ENCODE measurements around the gene CD209.

DNA sequence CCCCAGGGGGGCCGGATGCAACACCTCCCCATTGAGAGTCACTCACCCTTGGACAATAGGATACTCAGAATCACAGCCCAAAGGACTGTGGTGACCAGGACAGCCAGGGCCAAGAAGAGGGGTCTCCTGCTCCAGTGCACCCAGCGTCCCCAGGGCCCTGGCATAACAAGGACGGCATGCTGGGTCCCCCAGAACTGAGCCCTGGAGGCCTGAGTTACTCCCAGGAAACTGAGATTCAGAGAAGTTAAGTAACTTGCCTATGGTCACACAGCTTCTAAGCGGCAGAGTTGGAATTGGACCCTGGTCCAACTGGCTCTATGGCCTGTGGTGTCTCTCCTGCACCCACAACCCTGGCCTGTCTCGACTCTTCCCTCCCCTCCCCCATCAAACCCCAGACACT, 15.7 kb downstream of the CD209 start:
- TF ChIP-seq, protein P1, sequence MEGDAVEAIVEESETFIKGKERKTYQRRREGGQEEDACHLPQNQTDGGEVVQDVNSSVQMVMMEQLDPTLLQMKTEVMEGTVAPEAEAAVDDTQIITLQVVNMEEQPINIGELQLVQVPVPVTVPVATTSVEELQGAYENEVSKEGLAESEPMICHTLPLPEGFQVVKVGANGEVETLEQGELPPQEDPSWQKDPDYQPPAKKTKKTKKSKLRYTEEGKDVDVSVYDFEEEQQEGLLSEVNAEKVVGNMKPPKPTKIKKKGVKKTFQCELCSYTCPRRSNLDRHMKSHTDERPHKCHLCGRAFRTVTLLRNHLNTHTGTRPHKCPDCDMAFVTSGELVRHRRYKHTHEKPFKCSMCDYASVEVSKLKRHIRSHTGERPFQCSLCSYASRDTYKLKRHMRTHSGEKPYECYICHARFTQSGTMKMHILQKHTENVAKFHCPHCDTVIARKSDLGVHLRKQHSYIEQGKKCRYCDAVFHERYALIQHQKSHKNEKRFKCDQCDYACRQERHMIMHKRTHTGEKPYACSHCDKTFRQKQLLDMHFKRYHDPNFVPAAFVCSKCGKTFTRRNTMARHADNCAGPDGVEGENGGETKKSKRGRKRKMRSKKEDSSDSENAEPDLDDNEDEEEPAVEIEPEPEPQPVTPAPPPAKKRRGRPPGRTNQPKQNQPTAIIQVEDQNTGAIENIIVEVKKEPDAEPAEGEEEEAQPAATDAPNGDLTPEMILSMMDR (conservative IDR thresholded peaks at IDR 0.05; ENCODE audit: low read depth, low read length), result no peak
- TF ChIP-seq EZH2 (IDR thresholded peaks at IDR 0.05; ENCODE audit: borderline replicate concordance, low read depth, low read length, poor library complexity, severe bottlenecking), result no peak

Data from A673 (cell line).